ENCODE measurements around the gene WLS. TPM values are rescaled to one million over a fixed set of nuclear protein-coding genes. Genes with fewer than 3 reads are reported as not detected.

The WLS gene
- total and polyA plus RNA-seq, 10 of the 15 experiments (the other 5 are each of a cell fraction or from before 2014, with no cell fraction given) = 0.04 to 0.36 TPM; not detected in 8

DNA sequence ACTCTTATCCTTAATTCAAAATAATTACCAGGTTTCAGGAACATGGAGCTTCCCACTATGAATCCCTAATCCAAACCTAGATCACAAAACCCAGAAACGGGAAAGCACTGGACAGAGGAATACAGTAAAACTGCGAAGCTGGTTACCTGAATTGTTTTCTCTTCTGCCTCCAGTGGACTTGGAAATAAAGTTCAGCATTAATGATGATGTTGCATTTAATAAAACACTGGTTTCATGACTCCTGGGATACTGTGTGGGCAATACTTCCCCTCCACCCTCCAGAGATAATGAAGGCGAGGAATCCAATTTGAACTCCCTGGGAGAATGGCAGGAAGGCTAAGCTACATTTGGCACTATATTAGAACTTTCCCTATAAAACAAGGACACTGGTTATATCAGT, 65.1 kb downstream of the WLS start (continued):
- no peak for TF ChIP-seq CBFB (IDR thresholded peaks at IDR 0.05; ENCODE audit: low read depth)
- TF ChIP-seq, protein P1, sequence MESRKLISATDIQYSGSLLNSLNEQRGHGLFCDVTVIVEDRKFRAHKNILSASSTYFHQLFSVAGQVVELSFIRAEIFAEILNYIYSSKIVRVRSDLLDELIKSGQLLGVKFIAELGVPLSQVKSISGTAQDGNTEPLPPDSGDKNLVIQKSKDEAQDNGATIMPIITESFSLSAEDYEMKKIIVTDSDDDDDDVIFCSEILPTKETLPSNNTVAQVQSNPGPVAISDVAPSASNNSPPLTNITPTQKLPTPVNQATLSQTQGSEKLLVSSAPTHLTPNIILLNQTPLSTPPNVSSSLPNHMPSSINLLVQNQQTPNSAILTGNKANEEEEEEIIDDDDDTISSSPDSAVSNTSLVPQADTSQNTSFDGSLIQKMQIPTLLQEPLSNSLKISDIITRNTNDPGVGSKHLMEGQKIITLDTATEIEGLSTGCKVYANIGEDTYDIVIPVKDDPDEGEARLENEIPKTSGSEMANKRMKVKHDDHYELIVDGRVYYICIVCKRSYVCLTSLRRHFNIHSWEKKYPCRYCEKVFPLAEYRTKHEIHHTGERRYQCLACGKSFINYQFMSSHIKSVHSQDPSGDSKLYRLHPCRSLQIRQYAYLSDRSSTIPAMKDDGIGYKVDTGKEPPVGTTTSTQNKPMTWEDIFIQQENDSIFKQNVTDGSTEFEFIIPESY (IDR thresholded peaks at IDR 0.05) = no peak
- no peak for TF ChIP-seq ZSCAN29 (IDR thresholded peaks at IDR 0.05)
- no peak for TF ChIP-seq MTA2 (IDR thresholded peaks at IDR 0.05; ENCODE audit: low read depth)
- TF ChIP-seq, protein P2, sequence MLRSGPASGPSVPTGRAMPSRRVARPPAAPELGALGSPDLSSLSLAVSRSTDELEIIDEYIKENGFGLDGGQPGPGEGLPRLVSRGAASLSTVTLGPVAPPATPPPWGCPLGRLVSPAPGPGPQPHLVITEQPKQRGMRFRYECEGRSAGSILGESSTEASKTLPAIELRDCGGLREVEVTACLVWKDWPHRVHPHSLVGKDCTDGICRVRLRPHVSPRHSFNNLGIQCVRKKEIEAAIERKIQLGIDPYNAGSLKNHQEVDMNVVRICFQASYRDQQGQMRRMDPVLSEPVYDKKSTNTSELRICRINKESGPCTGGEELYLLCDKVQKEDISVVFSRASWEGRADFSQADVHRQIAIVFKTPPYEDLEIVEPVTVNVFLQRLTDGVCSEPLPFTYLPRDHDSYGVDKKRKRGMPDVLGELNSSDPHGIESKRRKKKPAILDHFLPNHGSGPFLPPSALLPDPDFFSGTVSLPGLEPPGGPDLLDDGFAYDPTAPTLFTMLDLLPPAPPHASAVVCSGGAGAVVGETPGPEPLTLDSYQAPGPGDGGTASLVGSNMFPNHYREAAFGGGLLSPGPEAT (IDR thresholded peaks at IDR 0.05; ENCODE audit: low read depth) = no peak
- TF ChIP-seq GABPA (IDR thresholded peaks at IDR 0.05; ENCODE audit: low read depth) = no peak
- TF ChIP-seq, protein P3, sequence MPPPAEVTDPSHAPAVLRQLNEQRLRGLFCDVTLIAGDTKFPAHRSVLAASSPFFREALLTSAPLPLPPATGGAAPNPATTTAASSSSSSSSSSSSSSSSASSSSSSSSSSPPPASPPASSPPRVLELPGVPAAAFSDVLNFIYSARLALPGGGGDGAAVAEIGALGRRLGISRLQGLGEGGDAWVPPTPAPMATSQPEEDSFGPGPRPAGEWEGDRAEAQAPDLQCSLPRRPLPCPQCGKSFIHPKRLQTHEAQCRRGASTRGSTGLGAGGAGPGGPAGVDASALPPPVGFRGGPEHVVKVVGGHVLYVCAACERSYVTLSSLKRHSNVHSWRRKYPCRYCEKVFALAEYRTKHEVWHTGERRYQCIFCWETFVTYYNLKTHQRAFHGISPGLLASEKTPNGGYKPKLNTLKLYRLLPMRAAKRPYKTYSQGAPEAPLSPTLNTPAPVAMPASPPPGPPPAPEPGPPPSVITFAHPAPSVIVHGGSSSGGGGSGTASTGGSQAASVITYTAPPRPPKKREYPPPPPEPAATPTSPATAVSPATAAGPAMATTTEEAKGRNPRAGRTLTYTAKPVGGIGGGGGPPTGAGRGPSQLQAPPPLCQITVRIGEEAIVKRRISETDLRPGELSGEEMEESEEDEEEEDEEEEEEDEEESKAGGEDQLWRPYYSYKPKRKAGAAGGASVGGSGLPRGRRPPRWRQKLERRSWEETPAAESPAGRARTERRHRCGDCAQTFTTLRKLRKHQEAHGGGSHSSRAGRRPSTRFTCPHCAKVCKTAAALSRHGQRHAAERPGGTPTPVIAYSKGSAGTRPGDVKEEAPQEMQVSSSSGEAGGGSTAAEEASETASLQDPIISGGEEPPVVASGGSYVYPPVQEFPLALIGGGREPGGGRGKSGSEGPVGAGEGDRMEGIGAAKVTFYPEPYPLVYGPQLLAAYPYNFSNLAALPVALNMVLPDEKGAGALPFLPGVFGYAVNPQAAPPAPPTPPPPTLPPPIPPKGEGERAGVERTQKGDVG (CRISPR knock-in tag; IDR thresholded peaks at IDR 0.05) = no peak

All from GM12878 (cell line).